H9 (cell line): ENCODE data around the gene DGKE. TPM values are rescaled to one million over a fixed set of nuclear protein-coding genes. Genes with fewer than 3 reads are reported as not detected.

Experiments used
- DNase-seq: peaks from one replicate; pipeline ENCODE4 v3.0.0-alpha.2; 2017
- H2AFZ ChIP-seq: one replicate; pipeline ENCODE4 v1.6.1; 2013; ENCODE audit warnings: mild to moderate bottlenecking, low read length, control low read depth, moderate library complexity
- H2AK5ac ChIP-seq: 2 replicates; pipeline ENCODE4 v1.6.1; 2013; ENCODE audit warnings: low read length, control low read depth, mixed read lengths; ENCODE audit not compliant: insufficient read length
- H2BK120ac ChIP-seq: one replicate; pipeline ENCODE4 v1.6.1; 2013; ENCODE audit warnings: low read depth, mild to moderate bottlenecking, low read length, control low read depth, inconsistent platforms; ENCODE audit not compliant: poor library complexity, severe bottlenecking
- H2BK12ac ChIP-seq: 2 replicates; pipeline ENCODE4 v1.6.1; 2013; ENCODE audit warnings: low read length, control low read depth, mixed read lengths, low read depth; ENCODE audit not compliant: insufficient read length
- H2BK15ac ChIP-seq: 2 replicates; pipeline ENCODE4 v1.6.1; 2013; ENCODE audit warnings: low read depth, low read length, control low read depth
- H2BK20ac ChIP-seq: one replicate; pipeline ENCODE4 v1.6.1; 2013; ENCODE audit warnings: low read depth, mild to moderate bottlenecking, low read length, control low read depth, inconsistent platforms; ENCODE audit not compliant: poor library complexity, severe bottlenecking
- H2BK5ac ChIP-seq: 2 replicates; pipeline ENCODE4 v1.6.1; 2013; ENCODE audit warnings: low read length, control low read depth, mixed read lengths; ENCODE audit not compliant: insufficient read length
- H3K14ac ChIP-seq: 2 replicates; pipeline ENCODE4 v1.6.1; 2013; ENCODE audit warnings: low read length, control low read depth; ENCODE audit not compliant: insufficient read depth
- H3K18ac ChIP-seq: 2 replicates; pipeline ENCODE4 v1.6.1; 2013; ENCODE audit warnings: low read depth, mild to moderate bottlenecking, mixed read lengths, low read length, control low read depth; ENCODE audit not compliant: insufficient read length
- H3K23ac ChIP-seq: 2 replicates; pipeline ENCODE4 v1.6.1; 2013; ENCODE audit warnings: low read length, control low read depth, mixed read lengths, low read depth; ENCODE audit not compliant: insufficient read length
- H3K23me2 ChIP-seq: 2 replicates; pipeline ENCODE4 v1.6.1; 2013; ENCODE audit warnings: low read depth, mild to moderate bottlenecking, mixed read lengths, low read length, control low read depth; ENCODE audit not compliant: insufficient read length, poor library complexity, severe bottlenecking
- H3K27ac ChIP-seq: 2 replicates; pipeline ENCODE4 v1.5.1; 2013; ENCODE audit warnings: low read length, control low read depth, mixed read lengths, low read depth; ENCODE audit not compliant: insufficient read length
- H3K27me3 ChIP-seq: 2 replicates; pipeline ENCODE4 v1.6.1; 2013; ENCODE audit warnings: low read length, control low read depth, inconsistent platforms; ENCODE audit not compliant: insufficient read depth
- H3K4ac ChIP-seq: 2 replicates; pipeline ENCODE4 v1.6.1; 2013; ENCODE audit warnings: low read depth, mild to moderate bottlenecking, control low read depth, inconsistent platforms, low read length, moderate library complexity
- H3K4me1 ChIP-seq: 2 replicates; pipeline ENCODE4 v1.6.1; 2013; ENCODE audit warnings: low read length, control low read depth, inconsistent platforms; ENCODE audit not compliant: insufficient read depth
- H3K4me2 ChIP-seq: 2 replicates; pipeline ENCODE4 v1.6.1; 2013; ENCODE audit warnings: low read length, control low read depth, mixed read lengths; ENCODE audit not compliant: insufficient read length, insufficient read depth
- H3K56ac ChIP-seq: 2 replicates; pipeline ENCODE4 v1.6.1; 2013; ENCODE audit warnings: low read depth, mild to moderate bottlenecking, mixed read lengths, low read length, control low read depth; ENCODE audit not compliant: insufficient read length
- H3K79me1 ChIP-seq: 2 replicates; pipeline ENCODE4 v1.6.1; 2013; ENCODE audit warnings: low read depth, mild to moderate bottlenecking, moderate library complexity, low read length, control low read depth, inconsistent platforms; ENCODE audit not compliant: insufficient read depth, poor library complexity, severe bottlenecking
- H3K79me2 ChIP-seq: 2 replicates; pipeline ENCODE4 v1.6.1; 2013; ENCODE audit warnings: low read length, control low read depth, inconsistent platforms; ENCODE audit not compliant: insufficient read depth
- H3K9ac ChIP-seq: 2 replicates; pipeline ENCODE4 v1.6.1; 2013; ENCODE audit warnings: low read length, control low read depth, mixed read lengths; ENCODE audit not compliant: insufficient read length; ENCODE audit errors: extremely low read depth
- H3K9me3 ChIP-seq: one replicate; pipeline ENCODE4 v1.6.1; 2013; ENCODE audit warnings: low read depth, low read length, inconsistent platforms; ENCODE audit not compliant: control insufficient read depth
- H3T11ph ChIP-seq: one replicate; pipeline ENCODE4 v1.6.1; 2013; ENCODE audit warnings: mild to moderate bottlenecking, low read length, control low read depth, inconsistent platforms
- H4K20me1 ChIP-seq: one replicate; pipeline ENCODE4 v1.6.1; 2013; ENCODE audit not compliant: control insufficient read depth, insufficient read length, insufficient read depth
- H4K5ac ChIP-seq: 2 replicates; pipeline ENCODE4 v1.6.1; 2013; ENCODE audit warnings: low read depth, mild to moderate bottlenecking, mixed read lengths, low read length, control low read depth; ENCODE audit not compliant: insufficient read length
- H4K8ac ChIP-seq: replicated peaks from 2 replicates; pipeline ENCODE4 v1.6.1; 2013; ENCODE audit warnings: low read length, control low read depth, mixed read lengths, low read depth; ENCODE audit not compliant: insufficient read length
- H4K91ac ChIP-seq: 2 replicates; pipeline ENCODE4 v1.6.1; 2013; ENCODE audit warnings: low read depth, mild to moderate bottlenecking, moderate library complexity, mixed read lengths, low read length, control low read depth; ENCODE audit not compliant: insufficient read length
- H3K27ac Mint-ChIP-seq, 3 experiments: 2 replicates in 2 of 3; 3 replicates in 1 of 3; pipeline ENCODE4 v1.8.0; 2020 to 2021; ENCODE audit warnings: mixed read lengths in 3 of 3, mild to moderate bottlenecking in 1 of 3, moderate library complexity in 1 of 3
- H3K27me3 Mint-ChIP-seq: 2 replicates; pipeline ENCODE4 v1.8.0; 2021; ENCODE audit warnings: low read depth, mild to moderate bottlenecking, moderate library complexity, mixed read lengths
- H3K36me3 Mint-ChIP-seq, 3 experiments: 2 replicates in 2 of 3; 3 replicates in 1 of 3; pipeline ENCODE4 v1.8.0; 2020 to 2021; ENCODE audit warnings: low read depth in 3 of 3, mixed read lengths in 3 of 3; ENCODE audit not compliant: insufficient read depth in 1 of 3
- H3K4me1 Mint-ChIP-seq, 2 experiments: 2 replicates each; pipeline ENCODE4 v1.8.0; 2020; ENCODE audit warnings: mixed read lengths in 2 of 2
- H3K4me3 Mint-ChIP-seq, 2 experiments: 2 replicates in 1 of 2; 3 replicates in 1 of 2; pipeline ENCODE4 v1.8.0; 2020 to 2021; ENCODE audit warnings: mild to moderate bottlenecking in 2 of 2, mixed read lengths in 2 of 2, moderate library complexity in 1 of 2
- H3K9me3 Mint-ChIP-seq, 2 experiments: 2 replicates in 1 of 2; 3 replicates in 1 of 2; pipeline ENCODE4 v1.8.0; 2020; ENCODE audit warnings: mild to moderate bottlenecking in 2 of 2, mixed read lengths in 2 of 2, moderate library complexity in 1 of 2
- CTCF ChIP-seq: fragments of 200-600 bp; sonication (generic); conservative IDR thresholded peaks from 3 replicates; pipeline ENCODE4 v1.8.0; 2021; ENCODE audit warnings: antibody characterized with exemption, mild to moderate bottlenecking
- WGBS: extraction: QIAGEN DNeasy Blood & Tissue Kit; methylation state at CpG from one replicate; pipeline ENCODE4 v1.1.7; 2013; ENCODE audit warnings: missing lambda C conversion rate, low lambda C conversion rate, mixed read lengths; ENCODE audit not compliant: insufficient read length; ENCODE audit errors: extremely low coverage; 5-methylcytosine and 5-hydroxymethylcytosine counted together
- total RNA-seq: library from RNA; stranded (reverse); gene quantifications from 2 replicates; pipeline ENCODE4 v1.2.1, GENCODE V29; 2021

Gene DGKE
- total RNA-seq, 1 experiment from 2014 or later = 4.9 TPM

- H4K91ac ChIP-seq = no peak overlapping the region
- no peaks in the 10 kb centered on the region; the same call in 1 of the 2 replicates for H3K79me2 ChIP-seq
- H3K4me1 ChIP-seq = no peaks in the 10 kb centered on the region; the same call in 1 of the 2 replicates
- H2BK120ac ChIP-seq = no peak overlapping the region
- H4K8ac ChIP-seq = no peak overlapping the region
- H3T11ph ChIP-seq = no peak overlapping the region
- H3K4me1 Mint-ChIP-seq = peaks cover 2 to 8% of the 10 kb centered on the region in 2 experiments; a peak in 3 of 4 replicates
- no peaks in the 10 kb centered on the region for H3K9me3 Mint-ChIP-seq
- peaks cover 2% of the 10 kb centered on the region; the same call in 1 of the 2 replicates for H3K27me3 Mint-ChIP-seq
- H4K20me1 ChIP-seq = no peaks in the 10 kb centered on the region
- peaks cover 5% of the 10 kb centered on the region for H3K23me2 ChIP-seq
- H3K36me3 Mint-ChIP-seq = peaks cover 27 to 54% (median 39%) of the 10 kb centered on the region in 3 experiments
- no peak overlapping the region for H2BK5ac ChIP-seq
- H3K27ac Mint-ChIP-seq = no peak overlapping the region
- H3K4ac ChIP-seq = no peak overlapping the region
- H3K4me2 ChIP-seq = no peak overlapping the region
- no peak overlapping the region for H4K5ac ChIP-seq
- no peak overlapping the region for H3K14ac ChIP-seq
- no peaks in the 10 kb centered on the region for H3K9me3 ChIP-seq
- H3K9ac ChIP-seq = no peak overlapping the region
- H3K56ac ChIP-seq = no peak overlapping the region
- no peak overlapping the region for H2AFZ ChIP-seq
- H2BK20ac ChIP-seq = no peak overlapping the region
- H2AK5ac ChIP-seq = no peak overlapping the region
- H3K23ac ChIP-seq = no peak overlapping the region
- H2BK12ac ChIP-seq = no peak overlapping the region
- no CpG with 5 or more reads among the region's 9 CpGs for WGBS
- H3K18ac ChIP-seq = no peak overlapping the region
- no peak for DNase-seq
- no peak overlapping the region for H3K27ac ChIP-seq
- no peak overlapping the region for H2BK15ac ChIP-seq
- H3K79me1 ChIP-seq = no peaks in the 10 kb centered on the region
- H3K27me3 ChIP-seq = no peaks in the 10 kb centered on the region
- TF ChIP-seq CTCF = no peak
- H3K4me3 Mint-ChIP-seq = no peak overlapping the region
Observed at GRCh38 chr17:56908001-56908542, 74.1 kb downstream of the DGKE start.
